ENCODE results near the gene NMT2. TPM values are rescaled to one million over a fixed set of nuclear protein-coding genes. Genes with fewer than 3 reads are reported as not detected.

NMT2 gene
- total RNA-seq, 1 donor from 2014 or later: 39.6 TPM

DNA sequence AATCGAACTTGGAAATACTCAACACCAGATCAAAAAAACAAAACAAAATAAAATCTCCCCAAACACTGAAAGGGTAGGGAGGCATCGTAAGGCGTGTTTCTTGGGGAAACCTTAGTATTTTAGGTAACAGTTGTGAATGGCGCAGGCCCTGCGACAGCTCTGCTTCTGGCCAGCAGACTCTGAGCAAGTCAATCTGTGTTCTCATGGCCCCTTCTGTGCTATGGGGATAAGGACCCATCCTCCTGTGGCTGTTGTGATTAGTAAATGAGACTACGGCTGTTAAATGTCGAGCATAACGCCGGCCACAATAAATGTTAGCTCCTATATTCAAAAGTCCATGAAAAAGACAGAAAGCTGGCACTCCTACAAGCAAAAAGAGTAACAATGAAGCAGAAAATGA lies 44.3 kb downstream of the NMT2 start:
- no peak for DNase-seq (ENCODE audit: low spot score, unreplicated experiment)
- Mint-ChIP-seq H3K4me1 (ENCODE audit: low read depth) (no peaks in the 10 kb centered on the region), H3K36me3 (ENCODE audit: insufficient read depth) (peaks cover 26% of the 10 kb centered on the region), H3K27ac (peak overlapping the region; percentile 41), H3K4me3 (ENCODE audit: low read depth) (no peak overlapping the region), H3K27me3 (no peaks in the 10 kb centered on the region), H3K9me3 (ENCODE audit: low read depth) (peaks cover 2% of the 10 kb centered on the region)
- TF ChIP-seq, protein P1, sequence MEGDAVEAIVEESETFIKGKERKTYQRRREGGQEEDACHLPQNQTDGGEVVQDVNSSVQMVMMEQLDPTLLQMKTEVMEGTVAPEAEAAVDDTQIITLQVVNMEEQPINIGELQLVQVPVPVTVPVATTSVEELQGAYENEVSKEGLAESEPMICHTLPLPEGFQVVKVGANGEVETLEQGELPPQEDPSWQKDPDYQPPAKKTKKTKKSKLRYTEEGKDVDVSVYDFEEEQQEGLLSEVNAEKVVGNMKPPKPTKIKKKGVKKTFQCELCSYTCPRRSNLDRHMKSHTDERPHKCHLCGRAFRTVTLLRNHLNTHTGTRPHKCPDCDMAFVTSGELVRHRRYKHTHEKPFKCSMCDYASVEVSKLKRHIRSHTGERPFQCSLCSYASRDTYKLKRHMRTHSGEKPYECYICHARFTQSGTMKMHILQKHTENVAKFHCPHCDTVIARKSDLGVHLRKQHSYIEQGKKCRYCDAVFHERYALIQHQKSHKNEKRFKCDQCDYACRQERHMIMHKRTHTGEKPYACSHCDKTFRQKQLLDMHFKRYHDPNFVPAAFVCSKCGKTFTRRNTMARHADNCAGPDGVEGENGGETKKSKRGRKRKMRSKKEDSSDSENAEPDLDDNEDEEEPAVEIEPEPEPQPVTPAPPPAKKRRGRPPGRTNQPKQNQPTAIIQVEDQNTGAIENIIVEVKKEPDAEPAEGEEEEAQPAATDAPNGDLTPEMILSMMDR (IDR thresholded peaks at IDR 0.05; ENCODE audit: unreplicated experiment): no peak

DNA sequence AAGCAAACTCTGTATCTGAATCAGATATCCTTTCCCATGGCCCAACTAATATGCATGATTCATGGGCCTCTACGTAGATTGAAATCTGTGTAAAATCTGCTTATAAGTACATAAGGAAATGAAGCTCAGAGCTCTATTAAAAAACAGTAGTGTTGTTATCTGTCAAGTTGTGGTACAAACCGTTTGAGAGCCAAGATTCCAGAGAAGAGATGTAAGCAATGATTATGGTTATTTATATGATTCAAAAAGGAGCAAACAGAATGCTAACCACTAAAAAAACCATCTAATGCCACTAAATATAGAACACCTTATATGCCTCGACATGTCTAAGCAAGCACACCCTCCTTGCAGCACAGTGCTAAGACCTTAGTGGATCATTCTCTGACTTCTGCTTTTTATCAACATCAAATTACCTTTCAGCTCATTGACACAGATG lies 44.7 kb downstream of the NMT2 start:
- TF ChIP-seq, protein P1 (IDR thresholded peaks at IDR 0.05; ENCODE audit: unreplicated experiment): no peak
- peak overlapping the region; percentile 41 for H3K27ac Mint-ChIP-seq
- no peaks in the 10 kb centered on the region for H3K27me3 Mint-ChIP-seq
- H3K9me3 Mint-ChIP-seq (ENCODE audit: low read depth): peaks cover 2% of the 10 kb centered on the region
- no peaks in the 10 kb centered on the region for H3K4me1 Mint-ChIP-seq (ENCODE audit: low read depth)
- H3K4me3 Mint-ChIP-seq (ENCODE audit: low read depth): no peak overlapping the region
- DNase-seq (ENCODE audit: low spot score, unreplicated experiment): no peak
- peaks cover 27% of the 10 kb centered on the region for H3K36me3 Mint-ChIP-seq (ENCODE audit: insufficient read depth)

DNA sequence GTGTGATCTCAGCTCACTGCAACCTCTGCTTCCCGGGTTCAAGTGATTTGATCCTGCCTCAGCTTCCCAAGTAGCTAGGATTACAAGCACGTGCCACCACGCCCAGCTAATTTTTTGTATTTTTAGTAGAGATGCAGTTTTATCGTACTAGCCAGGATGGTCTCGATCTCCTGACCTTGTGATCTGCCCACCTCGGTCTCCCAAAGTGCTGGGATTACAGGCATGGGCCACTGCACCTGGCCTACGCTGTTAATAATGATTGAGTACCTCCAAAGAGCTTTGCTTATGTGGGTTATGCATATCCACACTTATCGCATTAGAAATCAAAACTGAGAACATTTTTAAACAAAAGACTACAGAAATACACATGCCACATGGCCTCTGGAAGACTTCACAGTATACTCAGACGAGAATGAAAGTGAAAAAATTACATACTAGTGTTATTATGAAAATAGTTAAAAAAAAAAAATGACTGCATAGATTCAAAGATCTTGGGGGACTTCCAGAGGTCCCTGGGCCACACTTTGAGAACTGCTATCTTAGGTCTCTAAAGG lies 45.9 kb downstream of the NMT2 start:
- DNase-seq (ENCODE audit: low spot score, unreplicated experiment): no peak
- Mint-ChIP-seq H3K4me3 (ENCODE audit: low read depth) (no peak overlapping the region), H3K36me3 (ENCODE audit: insufficient read depth) (peaks cover 20% of the 10 kb centered on the region), H3K27me3 (no peaks in the 10 kb centered on the region), H3K9me3 (ENCODE audit: low read depth) (no peaks in the 10 kb centered on the region), H3K27ac (no peak overlapping the region), H3K4me1 (ENCODE audit: low read depth) (no peaks in the 10 kb centered on the region)
- TF ChIP-seq, protein P1 (IDR thresholded peaks at IDR 0.05; ENCODE audit: unreplicated experiment): no peak

DNA sequence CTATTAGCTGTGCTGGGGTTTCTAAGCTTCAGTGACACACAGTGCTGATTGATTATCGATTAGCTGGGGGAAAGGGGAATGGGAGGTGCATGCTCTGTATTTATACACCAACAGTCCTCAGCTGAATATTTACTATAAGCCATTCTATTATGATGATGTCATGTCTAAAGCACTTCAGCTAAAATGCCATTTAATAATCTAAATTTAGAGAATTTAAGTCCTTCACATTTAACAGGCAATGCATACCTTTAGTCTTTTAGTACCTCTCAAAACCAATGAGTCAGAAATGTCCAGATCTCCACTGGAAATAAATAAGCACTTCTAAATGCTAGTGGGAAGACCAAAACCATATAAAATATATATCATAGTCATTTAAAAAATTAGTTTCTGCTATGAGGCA lies 46.8 kb downstream of the NMT2 start:
- peaks cover 20% of the 10 kb centered on the region for H3K36me3 Mint-ChIP-seq (ENCODE audit: insufficient read depth)
- no peaks in the 10 kb centered on the region for H3K4me1 Mint-ChIP-seq (ENCODE audit: low read depth)
- no peak for DNase-seq (ENCODE audit: low spot score, unreplicated experiment)
- no peaks in the 10 kb centered on the region for H3K27me3 Mint-ChIP-seq
- H3K9me3 Mint-ChIP-seq (ENCODE audit: low read depth): no peaks in the 10 kb centered on the region
- TF ChIP-seq, protein P1 (IDR thresholded peaks at IDR 0.05; ENCODE audit: unreplicated experiment): no peak
- H3K4me3 Mint-ChIP-seq (ENCODE audit: low read depth): no peak overlapping the region
- no peak overlapping the region for H3K27ac Mint-ChIP-seq

DNA sequence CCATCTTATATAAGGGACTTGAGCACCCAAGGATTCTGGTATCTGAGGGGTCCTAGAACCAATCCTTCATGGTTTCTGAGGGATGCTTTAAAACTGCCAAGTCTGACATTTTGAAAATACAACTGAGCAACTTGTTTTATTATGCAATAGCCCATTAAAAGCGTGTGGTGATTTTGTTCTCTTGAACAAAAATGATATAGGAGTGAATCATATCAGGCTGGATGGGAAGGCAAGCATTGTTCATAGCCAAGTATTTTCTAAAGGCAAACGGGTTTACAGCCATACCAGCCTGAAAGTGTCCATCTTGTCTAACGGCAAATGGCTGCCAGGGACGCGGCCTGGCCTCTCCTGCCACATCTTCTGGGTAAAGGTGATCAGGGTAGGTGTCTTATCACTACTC lies 48.0 kb downstream of the NMT2 start:
- Mint-ChIP-seq H3K4me3 (ENCODE audit: low read depth) (no peak overlapping the region), H3K9me3 (ENCODE audit: low read depth) (no peaks in the 10 kb centered on the region), H3K36me3 (ENCODE audit: insufficient read depth) (peaks cover 16% of the 10 kb centered on the region), H3K4me1 (ENCODE audit: low read depth) (no peaks in the 10 kb centered on the region), H3K27me3 (no peaks in the 10 kb centered on the region), H3K27ac (no peak overlapping the region)
- TF ChIP-seq, protein P1 (IDR thresholded peaks at IDR 0.05; ENCODE audit: unreplicated experiment): no peak
- DNase-seq (ENCODE audit: low spot score, unreplicated experiment): no peak

Data from progenitor cell of endocrine pancreas (in vitro differentiated cells).